NCI-H128 (cell line): ENCODE results near the gene GNG7.
"Not testable (repeated sequence)": the region's sequence is repeated elsewhere in the genome, so short reads cannot be mapped to it uniquely, and the experiment has no call there.

Experiments
- DNase-seq: peaks from one replicate; lab custom pipeline; 2025; ENCODE audit not compliant: unreplicated experiment; lab: John Stamatoyannopoulos, UW

Gene GNG7

DNA sequence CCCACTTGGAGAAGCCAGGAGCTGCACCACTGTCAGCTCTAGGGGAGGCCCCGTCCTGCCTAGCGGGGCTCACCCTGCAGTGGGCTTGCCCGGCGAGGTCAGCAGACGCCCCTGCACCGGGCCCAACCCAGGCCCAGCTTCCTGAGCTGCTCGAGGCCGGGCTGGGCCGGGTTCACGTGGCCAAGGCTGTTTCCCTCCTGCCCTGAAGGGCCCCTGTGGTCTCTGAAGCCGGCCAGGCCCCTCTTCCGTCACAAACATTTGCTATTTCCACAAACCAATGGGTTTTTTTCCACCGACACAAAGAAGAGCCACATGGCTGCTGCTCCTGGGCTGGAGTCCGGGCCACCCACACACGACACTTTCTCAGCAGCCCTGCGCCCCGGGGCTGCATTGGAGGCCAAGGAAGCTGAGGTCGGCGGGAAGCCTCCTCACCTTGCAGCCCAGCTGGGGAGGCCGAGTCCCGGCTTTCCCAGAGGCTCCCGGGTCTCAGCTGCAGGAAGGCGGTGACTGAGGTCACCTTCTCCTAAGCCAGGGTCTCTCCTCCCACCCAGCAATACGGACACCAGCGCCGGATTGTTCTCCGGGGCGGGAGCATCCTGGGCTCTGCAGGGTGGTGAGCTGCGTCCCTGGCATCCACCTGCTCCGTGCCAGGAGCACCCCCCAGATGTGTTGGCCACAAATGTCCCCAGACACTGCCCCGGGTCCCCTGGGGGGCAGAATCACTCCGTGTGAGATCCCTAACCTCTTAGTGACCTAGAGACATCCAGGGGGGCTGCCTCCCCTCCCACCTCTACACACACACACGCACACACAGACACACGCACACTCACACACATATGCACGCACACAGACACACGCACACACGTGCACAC, 146.0 kb downstream of the GNG7 start:
- no peak for DNase-seq

DNA sequence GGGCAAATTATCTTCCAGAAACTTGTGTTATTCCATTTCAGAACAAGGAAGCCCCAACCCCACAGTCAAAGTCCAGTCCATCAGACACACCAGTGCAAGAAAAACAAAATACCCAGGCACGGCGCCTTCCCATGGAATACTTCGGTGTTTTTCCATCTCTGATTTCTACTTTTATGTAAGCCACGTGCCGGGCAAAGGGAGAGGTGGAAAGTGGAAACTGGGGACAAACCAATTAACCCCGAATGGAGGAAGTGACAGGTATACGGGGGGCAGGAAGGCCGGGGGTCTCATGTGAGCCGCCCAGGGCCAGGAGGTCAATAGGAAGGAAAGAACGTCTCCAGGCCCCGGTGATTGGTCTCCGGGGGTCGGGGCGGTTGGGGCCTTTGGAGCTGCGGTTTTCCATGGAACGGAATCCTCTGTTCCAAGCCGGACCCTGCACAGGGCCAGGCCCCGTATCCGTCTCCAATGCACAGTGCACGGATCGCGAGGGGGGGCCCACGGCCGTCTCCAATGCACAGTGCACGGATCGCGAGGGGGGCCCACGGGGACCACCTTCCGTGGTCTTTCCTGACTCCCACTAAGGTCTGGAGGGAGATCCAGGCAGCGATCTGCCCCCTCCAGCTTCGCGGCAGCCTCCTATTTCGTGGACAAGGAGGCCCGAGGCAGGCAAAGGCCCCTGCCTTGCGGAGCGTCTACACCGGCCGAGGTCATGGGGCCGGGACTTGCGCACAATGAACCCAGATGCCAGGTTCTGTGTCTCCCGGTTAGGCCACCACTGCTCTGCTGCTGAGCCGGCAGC, 146.9 kb downstream of the GNG7 start:
- no peak for DNase-seq

- no peak for DNase-seq
These were observed 147.6 kb downstream of the GNG7 start for GRCh38 chr19:2554856-2555255.

DNA sequence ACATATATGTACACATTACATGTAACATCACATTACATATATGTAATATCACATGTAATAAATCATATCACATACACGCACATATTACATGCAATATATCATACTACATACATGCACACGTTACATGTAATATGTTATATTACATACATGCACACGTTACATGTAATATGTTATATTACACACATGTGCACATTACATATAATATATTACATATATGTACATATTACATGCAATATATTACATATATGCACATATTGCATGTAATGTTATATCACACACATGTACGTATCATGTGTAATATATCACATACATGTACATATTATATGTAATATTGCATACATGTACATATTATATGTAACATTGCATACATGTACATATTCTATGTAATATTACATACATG, 149.0 kb downstream of the GNG7 start:
- no peak for DNase-seq

DNA sequence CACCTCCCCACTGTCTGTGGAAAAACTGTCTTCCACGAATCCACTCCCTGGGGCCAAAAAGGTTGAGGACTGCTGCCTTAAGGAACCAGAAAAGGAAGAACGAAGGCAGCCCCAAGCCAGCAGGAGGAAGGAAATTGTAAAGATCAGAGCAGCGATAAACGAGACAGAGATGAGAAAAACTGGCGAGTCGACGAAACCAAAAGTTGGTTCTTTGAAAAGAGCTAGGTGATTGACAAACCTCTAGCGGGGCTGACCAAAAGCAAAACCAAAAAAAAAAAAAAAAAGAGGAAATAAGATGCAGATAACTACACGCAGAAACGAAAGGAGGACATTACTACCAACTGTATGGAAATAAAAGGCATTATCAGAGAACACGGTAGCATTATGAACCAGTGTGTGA, 149.6 kb downstream of the GNG7 start:
- DNase-seq = no peak

- no peak for DNase-seq
These were observed 150.7 kb downstream of the GNG7 start for GRCh38 chr19:2551864-2552185.

- no peak for DNase-seq
These were observed 151.2 kb downstream of the GNG7 start for GRCh38 chr19:2551172-2551863.

DNA sequence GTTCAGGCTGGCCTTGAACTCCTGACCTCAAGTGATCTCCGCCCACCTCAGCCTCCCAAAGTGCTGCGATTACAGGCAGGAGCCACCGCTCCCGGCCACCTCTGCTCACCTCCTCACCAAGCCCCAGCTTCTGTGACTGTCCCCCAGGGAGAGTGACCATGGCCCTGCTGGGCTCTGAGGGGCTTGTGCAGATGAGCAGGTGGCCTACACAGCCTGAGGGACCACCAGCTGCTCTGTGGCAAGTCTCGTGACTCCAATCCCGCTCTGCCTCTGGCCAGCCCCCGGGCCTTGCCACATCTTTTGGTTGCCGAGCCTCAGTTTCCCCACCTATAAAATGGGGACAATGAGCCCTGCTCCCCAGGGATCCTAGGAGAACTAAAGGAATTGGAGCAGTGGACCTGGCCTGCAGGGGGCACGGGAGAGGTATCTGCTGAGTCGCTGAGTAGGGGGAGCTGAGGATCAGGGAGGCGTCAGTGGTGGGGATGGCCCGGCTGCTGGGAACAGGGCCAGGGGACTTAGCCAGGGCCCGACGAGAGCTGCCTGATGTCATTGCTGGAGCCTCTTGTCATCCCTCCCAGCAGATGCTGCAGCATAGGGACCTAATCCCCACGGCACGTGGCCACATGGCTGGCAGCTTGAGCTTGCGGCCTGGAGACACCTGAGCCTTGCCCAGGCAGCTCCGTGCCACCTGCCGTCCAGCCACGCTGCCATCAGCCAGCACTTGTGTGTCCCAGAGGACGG, 151.9 kb downstream of the GNG7 start:
- DNase-seq = no peak

DNA sequence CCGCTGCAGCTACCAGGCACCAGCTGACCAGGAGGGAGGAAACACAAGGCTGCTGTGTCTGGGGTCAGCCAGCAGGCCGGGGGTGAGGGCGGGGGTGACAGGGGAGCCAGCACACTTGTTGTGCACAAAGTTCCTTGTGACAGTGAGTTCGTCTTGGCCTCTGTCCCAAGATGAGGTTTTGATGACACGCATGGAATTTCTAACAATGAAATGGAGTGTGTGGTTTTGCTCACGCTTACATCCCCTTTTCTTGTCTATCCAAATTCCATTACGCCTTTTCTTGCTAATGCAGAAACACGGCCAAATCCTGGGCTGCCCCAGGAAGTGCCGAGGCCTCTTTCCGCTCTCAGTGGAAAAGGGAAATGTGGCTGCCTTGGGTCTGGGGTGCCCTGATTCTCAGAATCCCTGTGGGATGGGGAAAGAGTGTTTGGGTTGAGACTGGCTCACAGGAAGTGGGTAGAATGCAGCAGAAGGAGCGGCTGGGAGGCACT, 152.7 kb downstream of the GNG7 start:
- DNase-seq = no peak

- no peak for DNase-seq
These were observed 153.5 kb downstream of the GNG7 start for GRCh38 chr19:2548966-2549365.

DNA sequence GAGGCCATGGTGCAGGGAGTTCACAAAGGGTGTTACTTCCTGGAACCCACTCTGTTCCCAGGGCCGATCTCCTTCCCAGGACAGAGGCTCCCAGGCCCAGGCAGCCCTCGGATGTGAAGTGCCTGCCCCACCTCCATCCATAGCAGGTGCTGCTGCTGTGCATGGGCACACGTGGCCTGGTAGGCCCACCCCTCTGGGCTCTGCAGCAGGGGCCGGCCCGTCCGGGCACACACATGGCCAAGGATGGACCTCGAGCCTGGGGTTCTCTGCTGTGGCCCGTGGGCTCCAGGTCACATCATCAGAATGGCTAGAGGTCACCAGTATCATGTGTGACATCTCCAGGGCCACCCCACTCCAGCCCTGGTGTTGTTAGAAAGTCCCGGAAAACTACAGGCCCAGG, 154.8 kb downstream of the GNG7 start:
- DNase-seq = no peak

DNA sequence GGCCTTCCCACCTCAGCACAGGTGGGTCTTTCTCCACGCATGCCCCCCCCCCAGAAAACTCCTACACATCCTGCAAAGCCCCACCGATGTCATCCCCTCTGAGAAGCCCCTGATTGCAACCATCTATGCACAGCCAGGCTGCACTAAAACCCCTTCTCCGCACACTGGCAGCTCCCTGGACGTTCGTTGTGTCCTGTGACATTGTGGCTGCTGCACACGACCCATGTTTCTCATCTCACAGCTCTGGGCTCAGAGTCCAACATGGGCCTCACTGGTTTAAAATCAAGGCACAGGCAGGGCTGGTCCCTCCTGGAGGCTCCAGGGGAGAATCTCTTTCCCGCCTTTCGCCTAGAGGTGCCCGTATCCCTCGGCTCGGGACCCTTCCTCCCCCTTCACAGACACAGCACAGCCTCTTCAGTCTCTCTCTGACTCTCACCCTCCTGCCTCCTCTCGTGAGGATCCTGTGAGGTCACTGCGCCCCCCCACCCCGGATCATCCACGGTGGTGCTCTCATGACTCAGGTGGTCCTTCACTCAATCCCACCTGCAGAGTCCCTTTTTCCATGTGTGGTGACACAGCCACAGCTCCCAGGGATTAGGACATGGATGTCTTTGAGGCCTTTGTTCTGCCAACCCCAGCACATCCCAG, 155.3 kb downstream of the GNG7 start:
- DNase-seq = no peak

DNA sequence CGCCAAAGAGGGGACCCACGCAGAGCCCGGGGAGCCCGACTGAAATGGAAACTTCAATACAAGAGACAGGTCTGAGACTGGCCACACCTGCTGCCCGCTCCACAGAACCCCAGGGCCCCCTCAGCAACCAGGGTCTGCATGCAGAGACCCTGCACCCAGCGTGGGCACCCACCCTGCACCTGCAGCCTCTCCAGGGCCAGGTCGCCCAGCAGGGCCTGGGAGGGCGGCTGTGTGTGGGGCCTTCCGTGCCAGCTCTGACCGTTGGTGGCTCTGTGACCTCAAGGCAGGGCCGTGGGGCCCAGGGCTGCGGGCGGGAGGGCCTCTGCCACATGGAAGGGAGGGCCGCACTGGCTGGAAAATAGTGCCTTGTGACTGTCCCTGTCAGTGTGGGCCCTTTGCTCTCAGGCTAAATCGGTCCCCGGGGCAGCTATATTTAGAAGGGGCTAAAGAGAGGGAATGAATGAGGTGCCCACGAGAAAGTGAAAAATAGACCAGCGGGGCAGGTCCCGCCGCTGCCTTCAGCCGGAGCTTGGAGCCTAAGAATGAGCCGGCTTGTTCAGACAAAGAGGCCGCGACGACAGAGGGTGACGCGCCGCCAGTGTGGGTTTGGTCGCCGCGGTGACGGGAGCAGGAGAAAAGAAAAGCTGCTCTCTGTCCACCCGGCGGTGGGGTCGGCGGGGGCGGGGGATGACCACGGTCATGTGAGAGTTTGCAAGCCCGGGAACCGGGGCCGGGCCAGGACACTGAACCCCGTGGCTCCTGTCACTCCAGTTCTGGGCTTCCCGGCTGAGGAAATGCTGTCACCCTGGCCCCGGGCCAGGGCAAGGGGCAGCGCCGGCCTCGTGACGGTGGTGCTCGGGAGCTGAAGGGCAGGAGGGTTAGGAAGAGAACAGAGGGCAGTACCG, 156.1 kb downstream of the GNG7 start:
- no peak for DNase-seq

DNA sequence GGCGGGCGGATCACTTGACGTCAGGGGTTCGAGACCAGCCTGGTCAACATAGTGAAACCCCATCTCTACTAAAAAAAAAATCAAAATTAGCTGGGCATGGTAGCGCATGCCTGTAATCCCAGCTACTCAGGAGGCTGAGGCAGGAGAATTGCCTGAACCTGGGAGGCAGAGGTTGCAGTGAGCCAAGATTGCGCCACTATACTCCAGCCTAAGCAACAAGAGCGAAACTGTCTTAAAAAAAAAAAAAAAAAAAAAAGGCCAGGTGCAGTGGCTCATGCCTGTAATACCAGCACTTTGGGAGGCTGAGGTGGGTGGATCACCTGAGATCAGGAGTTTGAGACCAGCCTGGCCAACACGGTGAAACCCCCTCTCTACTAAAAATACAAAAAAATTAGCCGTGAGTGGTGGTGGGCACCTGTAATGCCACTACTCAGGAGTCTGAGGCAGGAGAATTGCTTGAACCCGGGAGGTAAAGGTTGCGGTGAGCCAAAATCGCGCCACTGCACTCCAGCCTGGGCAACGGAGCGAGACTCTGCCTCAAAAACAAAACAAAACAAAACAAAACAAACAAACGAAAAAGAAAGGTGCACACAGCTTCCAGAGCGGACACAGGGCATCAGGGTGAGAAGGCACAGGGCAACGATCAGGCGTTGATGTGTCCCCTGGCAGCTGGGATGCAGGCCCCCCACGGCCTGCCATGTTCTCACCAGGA, 156.9 kb downstream of the GNG7 start:
- not testable (repeated sequence) for DNase-seq

DNA sequence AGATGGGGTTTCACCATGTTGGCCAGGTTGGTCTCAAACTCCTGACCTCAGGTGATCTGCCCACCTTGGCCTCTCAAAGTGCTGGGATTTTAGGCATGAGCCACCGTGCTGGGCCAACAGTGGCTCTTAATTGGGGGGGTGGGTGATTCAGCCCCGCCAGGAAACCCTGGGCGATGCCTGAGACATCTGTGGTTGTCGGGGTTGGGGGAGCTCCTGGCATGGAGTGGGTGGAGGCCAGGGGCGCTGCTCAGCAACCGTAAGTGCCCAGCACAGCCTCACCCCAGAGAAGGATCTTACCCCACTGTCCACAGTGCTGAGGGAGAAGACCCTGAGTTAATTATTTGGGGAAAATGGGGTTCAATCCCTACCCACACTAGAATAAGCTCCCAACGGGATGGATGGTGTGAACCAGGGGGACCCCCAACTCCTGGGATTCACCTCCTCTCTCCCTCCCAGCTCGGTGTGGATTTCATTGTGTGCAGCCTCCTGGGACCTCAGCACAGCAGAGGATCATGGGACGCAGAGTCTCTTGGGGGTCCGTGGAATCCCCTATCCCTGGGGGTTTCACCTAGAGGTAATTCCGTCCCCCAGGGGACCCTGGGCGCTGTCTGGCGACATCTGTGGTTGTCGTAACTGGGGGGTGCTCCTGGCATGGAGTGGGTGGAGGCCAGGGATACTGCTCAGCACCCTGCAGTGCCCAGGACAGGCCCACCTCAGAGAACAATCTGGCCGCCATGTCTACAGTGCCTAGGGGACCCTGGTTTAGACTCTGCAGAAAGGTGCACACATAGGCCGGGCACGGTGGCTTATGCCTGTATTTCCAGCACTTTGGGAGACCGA, 157.7 kb downstream of the GNG7 start:
- DNase-seq = no peak

- DNase-seq = peak; percentile 25
These were observed 158.7 kb downstream of the GNG7 start for GRCh38 chr19:2543463-2544442.

DNA sequence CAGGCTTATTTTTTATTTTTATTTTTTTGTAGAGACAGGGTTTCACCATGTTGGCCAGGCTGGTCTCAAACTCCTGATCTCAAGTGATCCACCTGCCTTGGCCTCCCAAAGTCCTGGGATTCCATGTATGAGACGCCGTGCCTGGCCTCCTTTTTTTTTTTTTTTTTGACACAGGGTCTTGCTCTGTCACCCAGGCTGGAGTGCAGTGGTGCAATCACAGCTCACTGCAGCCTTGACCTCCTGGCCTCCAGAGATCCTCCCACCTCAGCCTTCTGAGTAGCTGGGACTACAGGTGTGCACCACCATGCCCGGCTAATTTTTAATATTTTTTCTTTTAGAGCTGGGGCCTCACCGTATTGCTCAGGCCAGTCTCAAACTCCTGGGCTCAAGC, 159.4 kb downstream of the GNG7 start:
- DNase-seq = not testable (repeated sequence)
